T-helper 17 cell (primary cell): ENCODE results near the gene APLN. TPM values are rescaled to one million over a fixed set of nuclear protein-coding genes. Genes with fewer than 3 reads are reported as not detected.

Source experiments
- ATAC-seq: fragments of 150-1000 bp; cut with Tn5 transposase; 2 replicates; pipeline ENCODE4 v1.10.0; 2021; ENCODE audit warnings: mild to moderate bottlenecking, moderate library complexity
- DNase-seq, 3 donors: peaks; one replicate each; pipeline versions ENCODE4 v3.0.0 to v3.0.0-alpha.2; 2020 to 2021
- H3K9me3 ChIP-seq: one replicate; pipeline ENCODE4 v1.7.0; 2013; ENCODE audit warnings: low read length, mild to moderate bottlenecking; ENCODE audit not compliant: control insufficient read depth, poor library complexity, severe bottlenecking
- H3K27ac Mint-ChIP-seq: one replicate; pipeline ENCODE4 v1.8.0; 2022; ENCODE audit warnings: mild to moderate bottlenecking, moderate library complexity, mixed read lengths
- H3K27me3 Mint-ChIP-seq: one replicate; pipeline ENCODE4 v1.8.0; 2022; ENCODE audit warnings: mixed read lengths
- H3K36me3 Mint-ChIP-seq: one replicate; pipeline ENCODE4 v1.8.0; 2022; ENCODE audit warnings: low read depth, mixed read lengths
- H3K4me1 Mint-ChIP-seq: one replicate; pipeline ENCODE4 v1.8.0; 2022; ENCODE audit warnings: mild to moderate bottlenecking, mixed read lengths
- H3K4me3 Mint-ChIP-seq: one replicate; pipeline ENCODE4 v1.8.0; 2022; ENCODE audit warnings: mild to moderate bottlenecking, moderate library complexity, mixed read lengths
- total RNA-seq, 4 donors: library from RNA in 2 of 4; stranded (reverse) in 2 of 4; gene quantifications; one replicate each; pipeline ENCODE4 v1.2.3 and lab custom pipeline; 2022 to 2026

The APLN gene
- not detected for total RNA-seq
- total RNA-seq (lab: John Stamatoyannopoulos, UW) = 0 to 0.08 reads per million in 2 donors

- peaks cover 7% of the 10 kb centered on the region for H3K27me3 Mint-ChIP-seq
- no peak within 1 kb of the TSS for H3K27ac Mint-ChIP-seq
- peak; percentile 61 for ATAC-seq
- no peaks in the 10 kb centered on the region for H3K36me3 Mint-ChIP-seq
- peak within 1 kb of the TSS; percentile 88 for H3K4me3 Mint-ChIP-seq
- no peaks in the 10 kb centered on the region for H3K9me3 ChIP-seq
- no peak for DNase-seq
- H3K4me1 Mint-ChIP-seq = peaks cover 9% of the 10 kb centered on the region
Measured at GRCh38 chrX:129654652-129655546, at the start of gene APLN. Gene APLN (minus strand): TSS chrX:129654956. CDS start chrX:129654630, 326 bp downstream.

- no peaks in the 10 kb centered on the region for H3K9me3 ChIP-seq
- no peak overlapping the region for H3K27ac Mint-ChIP-seq
- H3K4me3 Mint-ChIP-seq = no peak overlapping the region
- DNase-seq (no peak), ATAC-seq (no peak)
- H3K36me3 Mint-ChIP-seq = peaks cover 3% of the 10 kb centered on the region
- no peaks in the 10 kb centered on the region for H3K27me3 Mint-ChIP-seq
- no peaks in the 10 kb centered on the region for H3K4me1 Mint-ChIP-seq
Measured at GRCh38 chrX:129704491-129704890, 49.7 kb upstream of the APLN start.

- no peaks in the 10 kb centered on the region for H3K36me3 Mint-ChIP-seq
- no peak for DNase-seq
- H3K27ac Mint-ChIP-seq = no peak overlapping the region
- no peaks in the 10 kb centered on the region for H3K9me3 ChIP-seq
- no peak overlapping the region for H3K4me3 Mint-ChIP-seq
- ATAC-seq = no peak
- H3K27me3 Mint-ChIP-seq = no peaks in the 10 kb centered on the region
- no peaks in the 10 kb centered on the region for H3K4me1 Mint-ChIP-seq
Measured at GRCh38 chrX:129701624-129702069, 46.9 kb upstream of the APLN start.

GRCh38 chrX:129700536-129700935 lies 45.8 kb upstream of the APLN start:
- no peaks in the 10 kb centered on the region for H3K36me3 Mint-ChIP-seq
- no peak for ATAC-seq
- no peak overlapping the region for H3K27ac Mint-ChIP-seq
- no peaks in the 10 kb centered on the region for H3K9me3 ChIP-seq
- no peak for DNase-seq
- no peaks in the 10 kb centered on the region for H3K27me3 Mint-ChIP-seq
- H3K4me3 Mint-ChIP-seq = no peak overlapping the region
- H3K4me1 Mint-ChIP-seq = no peaks in the 10 kb centered on the region

- no peak overlapping the region for H3K4me3 Mint-ChIP-seq
- no peaks in the 10 kb centered on the region for H3K9me3 ChIP-seq
- H3K36me3 Mint-ChIP-seq = no peaks in the 10 kb centered on the region
- no peak overlapping the region for H3K27ac Mint-ChIP-seq
- no peaks in the 10 kb centered on the region for H3K27me3 Mint-ChIP-seq
- ATAC-seq = no peak
- no peaks in the 10 kb centered on the region for H3K4me1 Mint-ChIP-seq
- no peak for DNase-seq
Measured at GRCh38 chrX:129698150-129698549, 43.4 kb upstream of the APLN start.

- Mint-ChIP-seq H3K4me3 (no peak overlapping the region), H3K27me3 (no peaks in the 10 kb centered on the region), H3K27ac (no peak overlapping the region), H3K4me1 (no peaks in the 10 kb centered on the region), H3K36me3 (no peaks in the 10 kb centered on the region)
- no peaks in the 10 kb centered on the region for H3K9me3 ChIP-seq
- no peak for DNase-seq
- ATAC-seq = no peak
Measured at GRCh38 chrX:129697204-129697829, 42.6 kb upstream of the APLN start.

GRCh38 chrX:129696463-129697155 lies 41.9 kb upstream of the APLN start:
- Mint-ChIP-seq H3K27me3 (no peaks in the 10 kb centered on the region), H3K36me3 (no peaks in the 10 kb centered on the region), H3K4me3 (no peak overlapping the region), H3K4me1 (no peaks in the 10 kb centered on the region), H3K27ac (no peak overlapping the region)
- no peaks in the 10 kb centered on the region for H3K9me3 ChIP-seq
- ATAC-seq (no peak), DNase-seq (no peak)

- Mint-ChIP-seq H3K36me3 (no peaks in the 10 kb centered on the region), H3K4me3 (no peak overlapping the region), H3K27ac (no peak overlapping the region), H3K4me1 (no peaks in the 10 kb centered on the region), H3K27me3 (no peaks in the 10 kb centered on the region)
- ATAC-seq = no peak
- no peak for DNase-seq
- H3K9me3 ChIP-seq = no peaks in the 10 kb centered on the region
Measured at GRCh38 chrX:129695937-129696336, 41.2 kb upstream of the APLN start.

GRCh38 chrX:129695535-129695934 lies 40.8 kb upstream of the APLN start:
- Mint-ChIP-seq H3K27me3 (no peaks in the 10 kb centered on the region), H3K36me3 (no peaks in the 10 kb centered on the region), H3K4me1 (no peaks in the 10 kb centered on the region), H3K27ac (no peak overlapping the region), H3K4me3 (no peak overlapping the region)
- H3K9me3 ChIP-seq = no peaks in the 10 kb centered on the region
- no peak for ATAC-seq
- no peak for DNase-seq

- no peaks in the 10 kb centered on the region for H3K4me1 Mint-ChIP-seq
- no peak overlapping the region for H3K4me3 Mint-ChIP-seq
- H3K36me3 Mint-ChIP-seq = no peaks in the 10 kb centered on the region
- H3K27me3 Mint-ChIP-seq = no peaks in the 10 kb centered on the region
- ATAC-seq (no peak), DNase-seq (no peak)
- no peaks in the 10 kb centered on the region for H3K9me3 ChIP-seq
- no peak overlapping the region for H3K27ac Mint-ChIP-seq
Measured at GRCh38 chrX:129694805-129695204, 40.0 kb upstream of the APLN start.

GRCh38 chrX:129693354-129693753 lies 38.6 kb upstream of the APLN start:
- DNase-seq = no peak
- ATAC-seq = no peak
- H3K9me3 ChIP-seq = no peaks in the 10 kb centered on the region
- Mint-ChIP-seq H3K27me3 (no peaks in the 10 kb centered on the region), H3K36me3 (no peaks in the 10 kb centered on the region), H3K4me1 (no peaks in the 10 kb centered on the region), H3K4me3 (no peak overlapping the region), H3K27ac (no peak overlapping the region)

- no peak for DNase-seq
- H3K9me3 ChIP-seq = no peaks in the 10 kb centered on the region
- Mint-ChIP-seq H3K27ac (no peak overlapping the region), H3K4me1 (no peaks in the 10 kb centered on the region), H3K36me3 (no peaks in the 10 kb centered on the region), H3K4me3 (no peak overlapping the region), H3K27me3 (no peaks in the 10 kb centered on the region)
- ATAC-seq = no peak
Measured at GRCh38 chrX:129690435-129690834, 35.7 kb upstream of the APLN start.

GRCh38 chrX:129689796-129690195 lies 35.0 kb upstream of the APLN start:
- H3K36me3 Mint-ChIP-seq = no peaks in the 10 kb centered on the region
- no peaks in the 10 kb centered on the region for H3K9me3 ChIP-seq
- H3K4me1 Mint-ChIP-seq = no peaks in the 10 kb centered on the region
- no peak overlapping the region for H3K4me3 Mint-ChIP-seq
- no peaks in the 10 kb centered on the region for H3K27me3 Mint-ChIP-seq
- ATAC-seq (no peak), DNase-seq (no peak)
- H3K27ac Mint-ChIP-seq = no peak overlapping the region
